NCI-H1105 treated with DMSO at 0.1 percent for 48 hours (cell line): Measurements from ENCODE around the gene TMEM59L.
"Not testable (repeated sequence)": the region's sequence is repeated elsewhere in the genome, so short reads cannot be mapped to it uniquely, and the experiment has no call there.

Experiments
- DNase-seq: peaks from one replicate; lab custom pipeline; 2025; lab: John Stamatoyannopoulos, UW

The TMEM59L gene

GRCh38 chr19:18594096-18594823 lies 18.4 kb upstream of the TMEM59L start:
- DNase-seq = peak; percentile 50

GRCh38 chr19:18594824-18595373 lies 17.8 kb upstream of the TMEM59L start:
- DNase-seq = no peak

GRCh38 chr19:18595475-18595874 lies 17.2 kb upstream of the TMEM59L start:
- DNase-seq = no peak

- no peak for DNase-seq
Observed at GRCh38 chr19:18596752-18597157, 15.9 kb upstream of the TMEM59L start.

DNA sequence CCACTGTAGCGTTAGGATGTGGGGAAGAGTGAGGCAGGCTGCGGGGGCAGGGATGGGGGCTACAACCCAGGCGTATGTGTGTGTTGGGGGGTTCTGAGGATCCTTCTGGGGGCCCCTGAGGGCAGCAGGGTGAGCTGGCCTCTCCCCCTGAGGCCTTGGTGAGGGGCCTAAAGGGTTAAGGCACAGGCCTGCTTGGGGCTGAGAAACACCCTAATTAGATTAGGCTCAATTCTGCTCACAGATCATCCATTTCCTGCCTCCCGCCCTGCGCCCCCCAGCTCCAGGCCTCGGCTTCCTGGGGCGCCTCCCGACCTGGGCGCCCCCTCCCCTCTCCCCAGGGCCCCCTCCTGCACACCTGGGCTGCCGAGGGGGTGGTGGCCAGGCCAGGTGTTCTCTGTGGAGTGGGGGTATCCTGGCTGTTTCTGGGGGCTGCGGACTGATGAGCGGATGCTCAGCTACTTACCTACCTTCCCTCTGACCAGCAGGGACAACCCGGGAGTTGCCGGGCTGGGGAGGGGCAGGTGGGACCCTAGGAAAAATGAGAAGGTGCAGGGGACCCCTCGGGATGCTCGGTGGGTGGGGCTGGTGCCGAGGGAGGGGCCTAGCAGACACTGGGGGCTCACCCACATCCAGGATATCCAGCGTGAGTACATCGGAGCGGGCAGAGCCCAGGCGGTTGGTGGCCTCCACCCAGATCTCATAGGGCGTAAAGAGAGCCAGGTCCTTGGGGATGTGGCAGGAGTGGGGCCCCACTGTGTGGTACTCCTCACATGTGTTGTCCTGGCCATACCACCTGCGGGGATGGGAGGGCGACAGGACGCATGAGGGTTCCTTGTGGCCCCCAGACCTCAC lies 14.6 kb upstream of the TMEM59L start:
- no peak for DNase-seq

GRCh38 chr19:18599485-18599884 lies 13.2 kb upstream of the TMEM59L start:
- no peak for DNase-seq

DNA sequence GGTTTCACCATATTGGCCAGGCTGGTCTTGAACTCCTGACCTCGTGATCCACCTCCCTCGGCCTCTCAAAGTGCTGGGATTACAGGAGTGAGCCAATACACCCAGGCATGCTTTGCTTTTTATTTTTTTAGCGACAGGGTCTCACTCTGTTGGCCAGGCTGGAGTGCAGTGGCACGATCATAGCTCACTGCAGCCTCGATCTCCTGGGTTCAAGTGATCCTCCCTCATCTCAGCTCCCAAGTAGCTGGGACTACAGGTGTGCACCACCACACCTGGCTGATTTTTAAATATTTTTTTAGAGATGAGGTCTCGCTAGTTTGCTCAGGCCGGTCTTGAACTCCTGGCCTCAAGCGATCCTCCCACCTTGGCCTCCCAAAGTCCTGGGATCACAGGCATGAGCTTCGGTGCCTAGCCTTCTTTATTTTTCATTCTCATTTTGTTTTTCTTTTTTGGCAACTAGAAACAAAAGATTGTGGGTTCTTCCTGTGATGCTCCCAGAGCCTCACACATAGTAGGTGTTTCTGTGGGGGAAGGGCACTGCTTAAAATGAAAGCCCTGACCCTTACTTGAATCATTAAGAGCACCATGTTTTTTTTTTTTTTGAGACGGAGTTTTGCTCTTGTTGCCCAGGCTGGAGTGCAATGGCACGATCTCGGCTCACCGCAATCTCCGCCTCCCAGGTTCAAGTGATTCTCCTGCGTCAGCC lies 11.8 kb upstream of the TMEM59L start:
- DNase-seq = not testable (repeated sequence)

DNA sequence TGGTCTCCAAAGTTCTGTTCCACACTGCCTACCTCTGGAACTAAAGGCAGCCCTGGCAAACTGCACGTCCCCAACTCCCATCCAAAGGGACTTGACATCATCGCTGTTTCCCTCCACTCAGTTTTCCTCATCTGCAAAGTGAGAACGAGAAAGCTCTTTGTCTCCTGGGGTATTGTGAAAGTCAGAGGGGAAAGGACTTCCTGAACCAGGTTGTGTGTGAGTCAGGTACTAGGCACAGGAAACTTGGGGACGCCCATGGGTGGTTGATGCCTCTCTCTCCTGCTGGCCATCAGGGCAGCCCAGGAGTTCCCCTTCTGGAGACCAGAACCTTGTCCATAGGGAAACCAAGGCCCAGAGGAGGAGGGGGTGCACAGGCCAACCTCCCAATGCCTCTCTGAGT lies 10.8 kb upstream of the TMEM59L start:
- no peak for DNase-seq

- DNase-seq = no peak
Observed at GRCh38 chr19:18603255-18603957, 9.3 kb upstream of the TMEM59L start.

GRCh38 chr19:18603958-18604819 lies 8.5 kb upstream of the TMEM59L start:
- DNase-seq = no peak

GRCh38 chr19:18604820-18605159 lies 7.9 kb upstream of the TMEM59L start:
- DNase-seq = no peak

- DNase-seq = no peak
Observed at GRCh38 chr19:18605196-18605545, 7.5 kb upstream of the TMEM59L start.

DNA sequence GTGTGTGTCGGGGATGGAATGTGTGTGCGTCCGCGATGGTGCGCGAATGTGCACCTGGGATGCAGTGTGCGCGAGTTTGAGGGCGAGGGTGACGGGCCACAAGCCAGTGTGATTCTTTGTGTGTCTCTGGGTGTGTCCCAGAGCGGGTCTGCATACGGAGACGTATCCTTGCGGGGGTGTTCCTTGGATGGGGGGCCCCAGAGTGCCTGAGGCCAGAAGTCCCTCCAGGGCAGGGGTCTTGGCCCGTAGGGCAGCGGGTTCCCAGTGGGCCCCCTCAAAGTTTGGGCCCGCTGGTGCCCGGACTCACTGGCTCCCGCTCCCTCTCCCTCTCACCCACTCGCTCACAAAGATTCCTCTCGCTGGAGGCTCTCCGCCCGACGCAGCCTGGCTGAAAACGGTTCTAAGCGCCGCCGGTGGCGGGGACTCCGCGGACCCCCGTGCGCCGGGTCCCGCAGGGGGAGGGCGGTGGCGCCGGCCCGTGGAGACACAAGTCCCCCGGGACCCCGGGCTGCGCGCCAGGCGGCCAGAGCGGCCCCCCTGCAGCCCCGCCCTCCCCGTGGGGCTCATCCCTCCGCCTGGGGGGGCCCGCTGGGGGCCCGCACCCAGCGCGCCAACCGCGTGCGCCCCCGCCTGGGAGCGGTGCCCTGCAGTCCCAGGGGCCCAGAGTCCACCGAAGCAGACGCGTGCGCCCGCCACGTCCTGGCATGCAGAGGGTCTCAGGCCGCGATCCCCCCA lies 7.0 kb upstream of the TMEM59L start:
- DNase-seq = no peak

- no peak for DNase-seq
Observed at GRCh38 chr19:18606281-18607225, 6.1 kb upstream of the TMEM59L start, which contains the start of gene CRLF1. CRLF1 (minus strand) TSS chr19:18606799; CDS start chr19:18606656, 143 bp downstream.

- no peak for DNase-seq
Observed at GRCh38 chr19:18607226-18608101, 5.2 kb upstream of the TMEM59L start.

DNA sequence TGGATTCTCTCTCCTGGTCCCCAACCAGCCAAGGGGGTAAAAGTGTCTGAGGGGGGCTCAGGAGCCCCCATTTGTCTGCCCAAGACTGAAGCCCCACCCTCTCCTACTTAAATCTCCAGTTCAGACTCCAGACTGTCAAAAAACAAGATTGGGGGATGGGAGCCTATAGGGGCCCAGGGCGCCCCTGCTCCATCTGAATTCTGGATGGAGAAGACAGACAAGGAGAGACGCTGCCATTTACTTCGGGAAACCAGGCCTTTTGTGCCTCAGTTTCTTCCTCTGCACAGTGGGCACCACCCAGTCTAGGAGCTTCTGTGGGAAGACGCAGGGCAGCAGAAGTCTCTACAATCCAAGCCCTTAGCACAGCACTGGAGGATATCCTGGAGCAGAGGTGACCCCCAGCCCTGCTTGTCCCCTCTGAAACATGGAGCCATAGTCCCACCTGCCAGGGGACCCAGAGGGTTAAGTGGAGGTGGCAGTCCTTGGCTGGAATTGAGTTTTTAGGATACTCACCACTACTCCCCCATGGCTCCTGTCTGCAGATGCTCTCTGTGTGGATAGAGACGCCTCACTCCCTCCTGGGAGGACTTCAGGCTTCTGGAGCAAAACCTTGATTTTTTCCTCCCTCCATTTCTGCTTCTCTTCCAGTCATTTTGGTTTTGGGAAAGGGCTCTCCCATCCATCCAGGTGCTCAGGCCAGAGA lies 4.4 kb upstream of the TMEM59L start:
- DNase-seq = no peak
